Osteocyte (in vitro differentiated cells): ENCODE measurements around the gene FGF12. TPM values are rescaled to one million over a fixed set of nuclear protein-coding genes. Genes with fewer than 3 reads are reported as not detected.

Experiments
- DNase-seq: peaks from one replicate; pipeline ENCODE4 v3.0.0; 2021; ENCODE audit warnings: mixed read lengths; ENCODE audit not compliant: unreplicated experiment; ENCODE audit errors: extremely low spot score
- H3K27ac Mint-ChIP-seq: one replicate; pipeline ENCODE4 v1.8.0; 2021; ENCODE audit warnings: mild to moderate bottlenecking, mixed read lengths; ENCODE audit not compliant: unreplicated experiment
- H3K27me3 Mint-ChIP-seq: one replicate; pipeline ENCODE4 v1.8.0; 2021; ENCODE audit warnings: mixed read lengths; ENCODE audit not compliant: unreplicated experiment
- H3K36me3 Mint-ChIP-seq: one replicate; pipeline ENCODE4 v1.8.0; 2021; ENCODE audit warnings: mixed read lengths; ENCODE audit not compliant: unreplicated experiment
- H3K4me1 Mint-ChIP-seq: one replicate; pipeline ENCODE4 v1.8.0; 2021; ENCODE audit warnings: mixed read lengths; ENCODE audit not compliant: unreplicated experiment
- H3K4me3 Mint-ChIP-seq: one replicate; pipeline ENCODE4 v1.8.0; 2021; ENCODE audit warnings: mild to moderate bottlenecking, moderate library complexity, mixed read lengths; ENCODE audit not compliant: unreplicated experiment
- H3K9me3 Mint-ChIP-seq: one replicate; pipeline ENCODE4 v1.8.0; 2021; ENCODE audit warnings: mixed read lengths; ENCODE audit not compliant: unreplicated experiment
- CTCF ChIP-seq: fragments of 200-600 bp; sonication (generic); IDR thresholded peaks from 2 replicates; pipeline ENCODE4 v1.5.0; 2021; ENCODE audit warnings: antibody characterized with exemption, mild to moderate bottlenecking, moderate library complexity
- total RNA-seq: library from RNA; stranded (reverse); gene quantifications from 2 replicates; pipeline ENCODE4 v1.2.1, GENCODE V29; 2021

Gene FGF12
- total RNA-seq, 1 donor from 2014 or later: not detected

DNA sequence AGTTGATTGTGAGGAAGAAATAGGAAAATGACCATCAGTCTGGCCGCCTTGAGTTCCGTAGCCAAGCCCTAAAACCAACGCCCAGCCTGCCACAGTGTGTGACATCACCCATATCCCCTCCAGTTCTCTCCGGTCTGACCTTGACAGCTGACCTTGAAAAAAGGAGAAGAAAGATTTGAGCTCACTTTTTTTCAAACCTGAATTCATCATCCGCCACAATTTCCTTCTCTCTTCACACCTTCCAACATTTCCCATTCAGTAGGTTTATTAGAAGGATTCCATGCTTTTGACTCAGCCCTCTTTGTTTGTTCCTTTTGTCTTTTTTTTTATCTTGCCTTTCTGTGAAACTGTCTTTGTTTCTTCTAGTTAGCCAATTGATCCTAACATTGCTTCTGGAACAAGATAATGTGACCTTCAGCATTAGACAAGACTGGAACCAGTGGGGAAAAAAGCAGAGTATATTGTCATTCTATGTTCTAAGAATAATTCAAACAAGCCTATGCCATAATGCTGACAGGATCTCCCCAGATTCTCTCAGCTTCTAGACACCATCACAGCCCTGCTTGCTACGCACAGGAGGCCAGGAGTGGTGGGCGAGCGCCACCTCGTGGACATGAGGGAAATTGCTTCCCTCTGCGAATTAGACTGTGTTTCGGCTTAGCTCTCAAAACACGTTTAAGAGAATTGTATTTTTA, 283.1 kb downstream of the FGF12 start:
- H3K9me3 Mint-ChIP-seq: no peaks in the 10 kb centered on the region
- peak; percentile 89 for DNase-seq
- TF ChIP-seq CTCF: peak; percentile 98
- no peak overlapping the region for H3K27ac Mint-ChIP-seq
- no peaks in the 10 kb centered on the region for H3K36me3 Mint-ChIP-seq
- H3K27me3 Mint-ChIP-seq: peaks cover 29% of the 10 kb centered on the region
- no peaks in the 10 kb centered on the region for H3K4me1 Mint-ChIP-seq
- no peak overlapping the region for H3K4me3 Mint-ChIP-seq

GRCh38 chr3:192435241-192435640, 292.1 kb downstream of the FGF12 start:
- no peak for TF ChIP-seq CTCF
- Mint-ChIP-seq H3K27ac (no peak overlapping the region), H3K36me3 (no peaks in the 10 kb centered on the region), H3K27me3 (peaks cover 6% of the 10 kb centered on the region), H3K4me1 (no peaks in the 10 kb centered on the region), H3K9me3 (no peaks in the 10 kb centered on the region), H3K4me3 (no peak overlapping the region)
- no peak for DNase-seq

DNA sequence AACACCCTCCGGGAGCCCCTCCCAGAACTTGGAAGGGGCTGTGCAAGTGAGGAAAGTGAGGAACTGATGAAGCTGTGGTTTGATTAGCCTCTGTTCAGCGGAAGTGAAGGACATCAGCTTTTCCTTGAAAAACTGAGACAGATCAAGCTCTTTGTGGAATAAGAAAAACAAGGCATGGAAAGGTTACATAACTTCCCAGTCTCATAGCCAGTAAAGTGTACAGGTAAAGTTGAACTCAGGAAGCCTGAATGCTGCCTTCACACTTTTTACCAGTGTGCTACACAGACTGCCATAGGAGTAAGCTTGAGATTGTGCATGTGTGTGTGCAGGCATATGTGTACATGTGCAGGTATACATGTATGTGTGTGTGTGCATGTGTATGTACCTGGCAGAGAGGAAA, 293.2 kb downstream of the FGF12 start:
- Mint-ChIP-seq H3K9me3 (no peaks in the 10 kb centered on the region), H3K27me3 (peaks cover 2% of the 10 kb centered on the region), H3K4me1 (no peaks in the 10 kb centered on the region), H3K36me3 (no peaks in the 10 kb centered on the region), H3K27ac (no peak overlapping the region), H3K4me3 (no peak overlapping the region)
- no peak for DNase-seq
- no peak for TF ChIP-seq CTCF

- Mint-ChIP-seq H3K9me3 (no peaks in the 10 kb centered on the region), H3K27ac (no peak overlapping the region), H3K36me3 (no peaks in the 10 kb centered on the region), H3K27me3 (peaks cover 2% of the 10 kb centered on the region), H3K4me3 (no peak overlapping the region), H3K4me1 (no peaks in the 10 kb centered on the region)
- TF ChIP-seq CTCF: no peak
- no peak for DNase-seq
These were observed 293.6 kb downstream of the FGF12 start for GRCh38 chr3:192433704-192434103.

- Mint-ChIP-seq H3K27ac (no peak overlapping the region), H3K27me3 (peaks cover 4% of the 10 kb centered on the region), H3K36me3 (no peaks in the 10 kb centered on the region), H3K4me3 (no peak overlapping the region), H3K4me1 (no peaks in the 10 kb centered on the region), H3K9me3 (no peaks in the 10 kb centered on the region)
- no peak for DNase-seq
- TF ChIP-seq CTCF: no peak
These were observed 304.4 kb downstream of the FGF12 start for GRCh38 chr3:192422997-192423342.
